Measurements from ENCODE around the gene ICA1. TPM values are rescaled to one million over a fixed set of nuclear protein-coding genes. Genes with fewer than 3 reads are reported as not detected.

The ICA1 gene
- polyA plus RNA-seq, 3 donors: 3.2 to 7.0 (median 4.2) TPM

GRCh38 chr7:8232999-8233847 is 28.7 kb downstream of the ICA1 start:
- H3K4me3 ChIP-seq (replicated peaks in 1 of 3; ENCODE audit: low read depth in 2 of 3, low read length in 3 of 3): no peak overlapping the region
- no peak overlapping the region for H3K27ac ChIP-seq (ENCODE audit: low read depth in 1 of 2, low read length in 2 of 2)
- no peak overlapping the region for H2AFZ ChIP-seq (ENCODE audit: insufficient read depth, low read depth, low read length, poor library complexity, severe bottlenecking)
- 89% methylated on average over 3 of the region's 8 CpGs for WGBS (ENCODE audit: insufficient coverage)
- H3K4me1 ChIP-seq (ENCODE audit: control insufficient read depth in 1 of 2, insufficient read depth in 2 of 2, low read length in 2 of 2): no peaks in the 10 kb centered on the region
- no peaks in the 10 kb centered on the region for H3K79me2 ChIP-seq (ENCODE audit: insufficient read depth, low read length)
- Mint-ChIP-seq H3K9me3 (no peaks in the 10 kb centered on the region), H3K4me3 (no peak overlapping the region), H3K36me3 (peaks cover 0 to 9% of the 10 kb centered on the region in 2 donors), H3K27me3 (ENCODE audit: low read depth in 3 of 3) (no peaks in the 10 kb centered on the region), H3K4me1 (no peaks in the 10 kb centered on the region), H3K27ac (peak overlapping the region in 1 of 7 donors; percentile 13)
- no peak for DNase-seq
- H3K4me2 ChIP-seq (replicated peaks; ENCODE audit: extremely low read depth, low read length, poor library complexity, severe bottlenecking): no peak overlapping the region
- no peak for TF ChIP-seq CTCF (IDR thresholded peaks at IDR 0.05)
- H3K9ac ChIP-seq (ENCODE audit: insufficient read depth, low read length, poor library complexity, severe bottlenecking): no peak overlapping the region
- H4K20me1 ChIP-seq (ENCODE audit: insufficient read depth, low read length): no peaks in the 10 kb centered on the region
- intact Hi-C loops (cut with micrococcal nuclease): no loop called here
- H3K9me3 ChIP-seq (replicated peaks in 1 of 2; ENCODE audit: control insufficient read depth in 1 of 2, insufficient read depth in 1 of 2, low read length in 2 of 2): no peaks in the 10 kb centered on the region
- H3K27me3 ChIP-seq (ENCODE audit: control insufficient read depth in 2 of 2, insufficient read depth in 2 of 2, low read length in 2 of 2): no peaks in the 10 kb centered on the region
- H3K36me3 ChIP-seq (replicated peaks in 1 of 2; ENCODE audit: control insufficient read depth in 1 of 2, insufficient read depth in 2 of 2, low read length in 2 of 2): no peaks in the 10 kb centered on the region

GRCh38 chr7:8229927-8230326 is 32.0 kb downstream of the ICA1 start:
- H3K79me2 ChIP-seq (ENCODE audit: insufficient read depth, low read length): no peaks in the 10 kb centered on the region
- no peak overlapping the region for H3K9ac ChIP-seq (ENCODE audit: insufficient read depth, low read length, poor library complexity, severe bottlenecking)
- no peak overlapping the region for H3K27ac ChIP-seq (ENCODE audit: low read depth in 1 of 2, low read length in 2 of 2)
- no peak for DNase-seq
- Mint-ChIP-seq H3K27me3 (ENCODE audit: low read depth in 3 of 3) (no peaks in the 10 kb centered on the region), H3K4me1 (no peaks in the 10 kb centered on the region), H3K9me3 (no peaks in the 10 kb centered on the region), H3K4me3 (no peak overlapping the region), H3K36me3 (peaks cover 0 to 11% of the 10 kb centered on the region in 2 donors), H3K27ac (no peak overlapping the region)
- no peaks in the 10 kb centered on the region for H3K27me3 ChIP-seq (ENCODE audit: control insufficient read depth in 2 of 2, insufficient read depth in 2 of 2, low read length in 2 of 2)
- TF ChIP-seq CTCF (IDR thresholded peaks at IDR 0.05): no peak
- no peak overlapping the region for H3K4me3 ChIP-seq (replicated peaks in 1 of 3; ENCODE audit: low read depth in 2 of 3, low read length in 3 of 3)
- H2AFZ ChIP-seq (ENCODE audit: insufficient read depth, low read depth, low read length, poor library complexity, severe bottlenecking): no peak overlapping the region
- intact Hi-C loops (cut with micrococcal nuclease): no loop called here
- H4K20me1 ChIP-seq (ENCODE audit: insufficient read depth, low read length): no peaks in the 10 kb centered on the region
- H3K4me1 ChIP-seq (ENCODE audit: control insufficient read depth in 1 of 2, insufficient read depth in 2 of 2, low read length in 2 of 2): no peaks in the 10 kb centered on the region
- H3K9me3 ChIP-seq (replicated peaks in 1 of 2; ENCODE audit: control insufficient read depth in 1 of 2, insufficient read depth in 1 of 2, low read length in 2 of 2): no peaks in the 10 kb centered on the region
- no peak overlapping the region for H3K4me2 ChIP-seq (replicated peaks; ENCODE audit: extremely low read depth, low read length, poor library complexity, severe bottlenecking)
- H3K36me3 ChIP-seq (replicated peaks in 1 of 2; ENCODE audit: control insufficient read depth in 1 of 2, insufficient read depth in 2 of 2, low read length in 2 of 2): no peaks in the 10 kb centered on the region
- WGBS (ENCODE audit: insufficient coverage): no CpG with 5 or more reads among the region's 3 CpGs
